Transverse colon (tissue), 4 donors: ENCODE data around the gene ZNF189. TPM values are rescaled to one million over a fixed set of nuclear protein-coding genes. Genes with fewer than 3 reads are reported as not detected.

Experiments
- DNase-seq: peaks from one replicate; pipeline ENCODE4 v3.0.0-alpha.2; 2019
- H3K27ac ChIP-seq, 4 donors: fragments of 200-600 bp; sonication (generic); 2 replicates each; pipeline ENCODE4 v1.5.1; 2016 to 2018; ENCODE audit warnings: inconsistent platforms in 4 of 4
- H3K27me3 ChIP-seq: fragments of 200-600 bp; sonication (generic); 2 replicates; pipeline ENCODE4 v1.5.1; 2017; ENCODE audit warnings: inconsistent platforms
- H3K36me3 ChIP-seq, 4 donors: fragments of 200-600 bp; sonication (generic); 2 replicates each; pipeline ENCODE4 v1.5.1; 2017 to 2019; ENCODE audit warnings: inconsistent platforms in 4 of 4
- H3K4me1 ChIP-seq, 4 donors: fragments of 200-600 bp; sonication (generic); 2 replicates each; pipeline ENCODE4 v1.5.1; 2017 to 2020; ENCODE audit warnings: inconsistent platforms in 4 of 4
- H3K4me3 ChIP-seq, 4 donors: fragments of 200-600 bp; sonication (generic); 1 replicate in 1 of 4; 2 replicates in 3 of 4; pipeline versions ENCODE4 v1.5.1 to v1.6.1; 2017 to 2019; ENCODE audit warnings: inconsistent platforms in 4 of 4
- H3K9me3 ChIP-seq, 2 donors: fragments of 200-600 bp; sonication (generic); 2 replicates each; pipeline ENCODE4 v1.5.1; 2017 to 2019; ENCODE audit warnings: inconsistent platforms in 2 of 2
- EP300 ChIP-seq: sonication (generic); formaldehyde crosslinking; IDR thresholded peaks from one replicate; pipeline ENCODE4 v1.6.1; 2017; ENCODE audit warnings: antibody characterized with exemption, low read depth
- POLR2A ChIP-seq: fragments of 450-650 bp; IDR thresholded peaks from one replicate; pipeline ENCODE4 v1.6.1; 2016; ENCODE audit warnings: antibody characterized with exemption, mild to moderate bottlenecking, moderate library complexity
- POLR2AphosphoS5 ChIP-seq, 3 donors: sonication (generic); formaldehyde crosslinking; IDR thresholded peaks; one replicate each; pipeline ENCODE4 v1.6.1; 2016; ENCODE audit warnings: antibody characterized with exemption in 3 of 3
- WGBS, 2 donors: methylation state at CpG; one replicate each; pipeline ENCODE4 v1.1.5; 2018; ENCODE audit warnings: low coverage in 1 of 2; 5-methylcytosine and 5-hydroxymethylcytosine counted together
- in situ Hi-C, 4 donors: fragments of 200-750 bp; cut with MboI; loops; one replicate each; pipeline versions ENCODE4 v1.15.0 to v1.15.1; 2017; ENCODE audit warnings: low sequenced_read_pairs in 3 of 4, low pct_ligation_motif_present in 1 of 4, low pct_unique_long_range_greater_than_20kb in 1 of 4
- intact Hi-C: fragments of 100-400 bp; cut with DNase I; formaldehyde crosslinking; loops from one replicate; pipeline ENCODE4 v1.15.1; 2023; ENCODE audit warnings: low total_unique reads
- total RNA-seq, 4 donors: library from RNA; depleted of rRNA; stranded (reverse); fragments of >200 nt; gene quantifications; one replicate each; pipeline ENCODE4 v1.1.0, GENCODE V29; 2016
- TF ChIP-seq, protein P1 (sequence below), 5 experiments: fragments of 200-600 bp in 3 of 5; fragments of 450-650 bp in 2 of 5; sonication (generic) in 3 of 5; IDR thresholded peaks; 1 replicate in 2 of 5; 2 replicates in 3 of 5; pipeline ENCODE4 v1.5.1; 2016 to 2017; ENCODE audit warnings: antibody characterized with exemption in 5 of 5, inconsistent platforms in 3 of 5, mild to moderate bottlenecking in 2 of 5, moderate library complexity in 1 of 5

ZNF189 gene
- total RNA-seq, 4 donors from 2014 or later: 5.6 to 21.3 (median 13.4) TPM

DNA sequence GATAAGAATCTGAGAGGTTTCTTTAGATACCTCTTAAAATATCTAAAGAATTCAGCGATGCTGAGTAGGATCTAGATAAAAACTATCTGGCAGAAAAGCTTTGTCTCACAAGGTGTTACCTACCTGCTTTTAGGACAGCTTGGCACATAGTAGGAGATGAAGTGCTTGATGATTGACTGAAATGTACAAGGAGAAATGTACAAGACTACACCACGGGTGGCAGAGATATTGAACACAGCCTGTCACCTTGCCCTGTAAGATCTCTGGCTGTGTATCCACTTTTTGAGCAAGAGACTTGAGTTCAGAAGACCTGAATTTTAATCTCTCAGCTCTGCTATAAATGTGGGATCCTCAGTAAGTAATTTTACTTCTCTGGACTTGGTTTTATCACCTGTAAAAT lies 21.2 kb downstream of the ZNF189 start:
- Histone ChIP-seq H3K27ac (no peak overlapping the region), H3K4me3 (no peak overlapping the region), H3K27me3 (no peaks in the 10 kb centered on the region), H3K36me3 (no peaks in the 10 kb centered on the region), H3K9me3 (peaks cover 0 to 14% of the 10 kb centered on the region in 2 donors), H3K4me1 (no peaks in the 10 kb centered on the region)
- DNase-seq: no peak
- in situ Hi-C loops (no loop called here), intact Hi-C loops (no loop called here)
- WGBS, 2 donors: 79% methylated on average over 2 of the region's 2 CpGs; no CpG with 5 or more reads in 1 of the 2 donors
- TF ChIP-seq POLR2A (no peak), EP300 (no peak)
- TF ChIP-seq, protein P1, sequence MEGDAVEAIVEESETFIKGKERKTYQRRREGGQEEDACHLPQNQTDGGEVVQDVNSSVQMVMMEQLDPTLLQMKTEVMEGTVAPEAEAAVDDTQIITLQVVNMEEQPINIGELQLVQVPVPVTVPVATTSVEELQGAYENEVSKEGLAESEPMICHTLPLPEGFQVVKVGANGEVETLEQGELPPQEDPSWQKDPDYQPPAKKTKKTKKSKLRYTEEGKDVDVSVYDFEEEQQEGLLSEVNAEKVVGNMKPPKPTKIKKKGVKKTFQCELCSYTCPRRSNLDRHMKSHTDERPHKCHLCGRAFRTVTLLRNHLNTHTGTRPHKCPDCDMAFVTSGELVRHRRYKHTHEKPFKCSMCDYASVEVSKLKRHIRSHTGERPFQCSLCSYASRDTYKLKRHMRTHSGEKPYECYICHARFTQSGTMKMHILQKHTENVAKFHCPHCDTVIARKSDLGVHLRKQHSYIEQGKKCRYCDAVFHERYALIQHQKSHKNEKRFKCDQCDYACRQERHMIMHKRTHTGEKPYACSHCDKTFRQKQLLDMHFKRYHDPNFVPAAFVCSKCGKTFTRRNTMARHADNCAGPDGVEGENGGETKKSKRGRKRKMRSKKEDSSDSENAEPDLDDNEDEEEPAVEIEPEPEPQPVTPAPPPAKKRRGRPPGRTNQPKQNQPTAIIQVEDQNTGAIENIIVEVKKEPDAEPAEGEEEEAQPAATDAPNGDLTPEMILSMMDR (IDR thresholded peaks at IDR 0.05): no peak

DNA sequence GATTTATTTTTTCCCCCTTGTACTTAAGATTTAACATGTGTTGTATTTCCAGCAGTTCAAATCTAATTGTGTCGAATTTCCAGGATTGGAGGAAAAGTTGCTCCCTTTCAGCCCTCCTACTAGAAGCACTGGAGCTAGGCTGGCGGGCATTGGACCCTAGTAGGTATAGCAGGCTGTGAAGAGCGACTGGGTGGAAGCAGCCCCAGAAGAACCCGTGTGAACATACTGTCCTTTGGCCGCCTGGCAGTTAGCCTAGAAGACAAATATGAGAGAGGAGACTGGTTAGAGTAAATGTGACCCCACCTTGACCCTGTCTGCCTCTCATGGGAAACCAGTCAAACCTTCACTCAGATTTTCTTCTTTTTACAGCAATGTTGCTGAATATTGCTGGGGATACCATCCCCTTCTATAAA lies 23.0 kb downstream of the ZNF189 start:
- Histone ChIP-seq H3K4me3 (no peak overlapping the region), H3K36me3 (no peaks in the 10 kb centered on the region), H3K27me3 (no peaks in the 10 kb centered on the region), H3K9me3 (peaks cover 0 to 6% of the 10 kb centered on the region in 2 donors), H3K27ac (no peak overlapping the region), H3K4me1 (no peaks in the 10 kb centered on the region)
- intact Hi-C loops: no loop called here
- in situ Hi-C loops: no loop called here
- 67% methylated on average over 1 to 5 of the region's 5 CpGs for WGBS, 2 donors
- TF ChIP-seq, protein P1 (IDR thresholded peaks at IDR 0.05): no peak
- no peak for TF ChIP-seq POLR2A
- no peak for TF ChIP-seq EP300
- DNase-seq: no peak

DNA sequence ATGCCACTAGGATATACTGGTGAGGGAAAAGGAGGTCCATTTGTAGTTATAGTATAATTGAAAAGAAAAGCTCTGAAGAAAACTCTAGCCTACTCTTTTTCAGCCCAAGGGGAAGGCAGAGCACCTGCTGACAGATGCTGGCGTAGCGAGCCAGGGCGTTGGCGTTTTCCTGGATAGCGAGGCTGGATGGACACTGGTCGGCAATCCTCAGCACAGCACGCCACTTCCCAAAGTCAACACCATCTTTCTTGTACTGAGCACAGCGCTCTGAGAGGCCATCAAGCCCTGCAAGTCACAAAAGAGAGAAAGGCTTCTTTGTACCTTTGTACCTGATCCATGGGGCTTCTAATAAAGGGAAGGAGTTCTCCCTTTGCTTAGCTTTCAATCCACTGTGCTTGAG lies 28.7 kb downstream of the ZNF189 start:
- WGBS, 2 donors: 94% methylated on average over 6 to 8 of the region's 8 CpGs
- no peaks in the 10 kb centered on the region for H3K36me3 ChIP-seq

DNA sequence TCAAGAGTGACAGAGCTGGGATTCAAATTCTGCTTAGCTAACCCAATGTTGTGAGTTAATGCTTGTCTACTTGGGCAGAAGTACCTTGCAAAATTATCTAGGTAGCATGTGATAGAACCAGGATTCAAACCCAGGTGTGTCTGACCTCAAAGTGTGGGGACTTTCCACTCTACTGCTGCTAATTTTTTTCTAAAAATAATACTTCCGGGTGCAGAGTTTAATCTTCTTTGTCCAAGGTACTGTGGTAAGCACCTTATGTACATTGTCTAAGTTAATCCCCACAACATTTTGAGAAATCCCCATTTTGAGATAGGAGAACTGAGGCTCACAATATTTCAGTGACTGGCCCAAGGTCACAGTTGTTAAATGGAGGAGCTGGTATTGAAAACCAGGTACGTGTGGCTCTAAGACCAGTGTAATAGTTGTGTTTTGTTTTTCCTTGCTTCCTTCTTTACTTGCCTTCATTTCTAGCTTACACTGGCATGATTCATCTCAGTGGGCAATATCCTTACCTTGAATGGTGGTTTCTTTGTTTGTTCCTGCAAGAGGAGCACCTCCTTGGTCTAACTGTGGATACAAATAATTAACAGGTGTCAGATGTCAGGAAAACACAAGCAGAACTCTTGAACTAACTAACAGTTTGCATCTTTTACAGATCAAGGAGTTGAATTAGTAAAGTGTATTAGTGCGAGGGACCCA lies 29.5 kb downstream of the ZNF189 start:
- no peak overlapping the region for H3K27ac ChIP-seq
- intact Hi-C loops (no loop called here), in situ Hi-C loops (no loop called here)
- no peak for TF ChIP-seq POLR2A
- no peak overlapping the region for H3K4me3 ChIP-seq
- H3K4me1 ChIP-seq: no peaks in the 10 kb centered on the region
- no peaks in the 10 kb centered on the region for H3K36me3 ChIP-seq
- H3K27me3 ChIP-seq: no peaks in the 10 kb centered on the region
- no peak for DNase-seq
- H3K9me3 ChIP-seq: no peaks in the 10 kb centered on the region
- WGBS, 2 donors: 72 to 79% methylated on average over 3 of the region's 3 CpGs

More for the DNA sequence above, 28.7 kb downstream of the ZNF189 start:
- H3K27ac ChIP-seq: no peak overlapping the region
- H3K4me3 ChIP-seq: no peak overlapping the region
- H3K27me3 ChIP-seq: no peaks in the 10 kb centered on the region
- DNase-seq: no peak
- in situ Hi-C loops (no loop called here), intact Hi-C loops (no loop called here)
- no peak for TF ChIP-seq EP300
- TF ChIP-seq POLR2A: no peak
- TF ChIP-seq, protein P1 (IDR thresholded peaks at IDR 0.05): no peak
- TF ChIP-seq POLR2AphosphoS5 (IDR thresholded peaks at IDR 0.05): no peak
- no peaks in the 10 kb centered on the region for H3K4me1 ChIP-seq
- no peaks in the 10 kb centered on the region for H3K9me3 ChIP-seq

DNA sequence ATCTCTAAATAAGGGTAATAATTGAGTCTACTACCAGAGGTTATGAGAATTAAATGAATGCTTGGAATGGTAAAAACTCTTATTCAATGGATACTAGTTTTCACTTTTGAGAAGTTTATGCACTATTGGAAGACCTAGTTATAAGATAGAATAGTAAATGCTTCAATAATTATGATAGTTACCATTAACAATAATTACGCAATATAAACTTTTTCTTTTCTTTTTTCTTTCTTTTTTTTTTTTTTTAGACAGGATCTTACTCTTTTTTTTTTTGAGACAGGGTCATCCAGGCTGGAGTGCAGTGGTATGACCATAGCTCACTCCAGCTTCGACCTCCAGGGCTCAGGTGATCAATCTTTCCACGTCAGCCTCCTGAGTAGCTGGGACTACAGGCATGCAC lies 30.3 kb downstream of the ZNF189 start:
- in situ Hi-C loops: no loop called here
- no peaks in the 10 kb centered on the region for H3K36me3 ChIP-seq
- no peak for DNase-seq
- intact Hi-C loops: no loop called here
- TF ChIP-seq EP300 (no peak), POLR2AphosphoS5 (IDR thresholded peaks at IDR 0.05) (no peak), POLR2A (no peak)
- TF ChIP-seq, protein P1 (IDR thresholded peaks at IDR 0.05): no peak
- WGBS, 2 donors: 80 to 81% methylated on average over 3 of the region's 3 CpGs
- no peaks in the 10 kb centered on the region for H3K4me1 ChIP-seq
- H3K4me3 ChIP-seq: no peak overlapping the region
- no peaks in the 10 kb centered on the region for H3K9me3 ChIP-seq
- no peaks in the 10 kb centered on the region for H3K27me3 ChIP-seq
- H3K27ac ChIP-seq: no peak overlapping the region
